Activated CD4-positive, alpha-beta T cell treated with anti-CD3 and anti-CD28 coated beads, Interleukin-2, amount 50 U/mL, for 24 hours (primary cell): Measurements from ENCODE around the gene CLEC2L.

Experiments used
- DNase-seq, 2 donors: peaks; one replicate each; pipeline ENCODE4 v3.0.0-alpha.2; 2020; ENCODE audit warnings: low read depth in 1 of 2, low spot score in 1 of 2

Gene CLEC2L

GRCh38 chr7:139523199-139523941 lies at the start of gene CLEC2L:
Gene CLEC2L, plus strand, starts transcription at chr7:139523685. Its CDS starts 243 bp downstream, at chr7:139523928.
- no peak for DNase-seq

GRCh38 chr7:139476139-139476538 lies 47.3 kb upstream of the CLEC2L start:
- no peak for DNase-seq

GRCh38 chr7:139476891-139477290 lies 46.6 kb upstream of the CLEC2L start:
- no peak for DNase-seq

- no peak for DNase-seq
Measured at GRCh38 chr7:139479620-139480019, 43.9 kb upstream of the CLEC2L start.

DNA sequence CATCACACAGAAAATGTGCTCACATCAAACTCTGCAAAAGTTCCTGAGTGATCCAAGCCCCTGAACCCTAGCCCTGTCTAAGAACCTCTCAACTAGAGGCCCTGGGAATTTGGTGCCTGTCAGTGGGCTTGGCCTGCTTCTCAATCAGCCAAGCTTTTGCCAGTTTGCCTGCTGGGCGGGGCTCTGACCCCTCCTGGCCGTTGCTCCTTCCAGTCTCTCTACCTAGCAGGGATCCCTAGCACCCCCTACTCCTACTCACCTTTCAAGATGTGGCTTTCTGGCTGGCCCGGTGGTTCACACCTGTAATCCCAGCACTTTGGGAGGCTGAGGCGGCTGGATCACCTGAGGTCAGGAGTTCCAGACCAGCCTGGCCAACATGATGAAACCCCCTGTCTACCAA lies 42.1 kb upstream of the CLEC2L start:
- no peak for DNase-seq

DNA sequence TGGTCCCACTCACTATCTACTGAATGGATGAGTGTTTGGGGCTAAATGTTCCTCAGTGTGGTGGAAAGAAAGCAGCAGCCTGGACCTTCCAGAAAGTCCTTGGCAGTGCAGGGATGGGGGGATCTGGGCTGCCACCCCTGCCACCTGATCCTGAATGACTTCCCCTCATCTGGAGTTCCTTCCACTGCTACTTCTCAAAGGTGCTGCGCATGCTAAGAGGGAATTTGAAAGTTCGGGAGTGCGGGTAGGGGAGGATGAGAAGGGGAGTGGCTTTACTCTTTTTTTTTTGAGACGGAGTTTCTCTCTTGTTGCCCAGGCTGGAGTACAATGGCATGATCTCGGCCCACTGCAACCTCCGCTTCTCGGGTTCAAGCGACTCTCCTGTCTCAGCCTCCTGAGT lies 41.4 kb upstream of the CLEC2L start:
- no peak for DNase-seq

DNA sequence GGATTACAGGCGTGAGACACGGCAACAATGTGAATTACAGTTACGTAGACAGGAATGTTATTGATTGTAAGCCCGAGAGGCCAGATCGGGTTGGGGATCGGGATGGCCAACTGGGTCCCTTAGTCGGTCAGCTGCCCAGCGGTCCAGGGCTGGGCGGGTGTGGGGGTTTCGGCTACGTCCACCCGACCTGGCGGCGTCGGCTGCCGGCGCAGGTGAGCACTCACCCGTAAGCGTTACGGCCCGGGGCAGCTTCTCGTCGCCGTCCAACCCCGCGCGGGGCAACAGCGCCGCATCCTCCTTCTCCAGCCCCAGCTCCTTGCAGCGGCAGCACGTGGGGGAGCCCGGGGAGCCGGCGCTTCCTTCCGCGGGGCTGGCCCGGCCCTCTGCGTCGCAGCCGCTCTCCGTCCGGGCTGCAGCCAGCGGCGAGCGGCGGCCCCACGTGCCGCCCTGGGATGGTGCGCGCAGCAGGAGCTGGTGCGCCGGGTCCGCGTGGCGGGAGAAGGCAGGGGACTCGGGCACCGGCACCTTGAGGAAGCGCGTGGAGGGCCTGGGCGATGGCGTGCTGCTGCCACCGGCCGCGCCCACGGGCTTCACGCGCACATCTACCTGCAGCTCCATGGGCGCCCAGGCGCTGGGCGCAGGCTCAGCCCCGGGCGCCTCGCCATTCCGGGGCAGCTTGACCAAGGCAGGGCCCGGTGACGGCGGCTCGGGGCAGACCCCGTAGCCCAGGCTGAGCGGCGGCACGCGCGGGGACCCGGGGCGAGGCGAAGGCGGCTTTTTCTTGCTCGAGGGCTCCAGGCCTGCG lies 40.6 kb upstream of the CLEC2L start:
- DNase-seq = no peak

- DNase-seq = no peak
Measured at GRCh38 chr7:139487366-139488080, 36.0 kb upstream of the CLEC2L start.

GRCh38 chr7:139488810-139489209 lies 34.7 kb upstream of the CLEC2L start:
- no peak for DNase-seq

DNA sequence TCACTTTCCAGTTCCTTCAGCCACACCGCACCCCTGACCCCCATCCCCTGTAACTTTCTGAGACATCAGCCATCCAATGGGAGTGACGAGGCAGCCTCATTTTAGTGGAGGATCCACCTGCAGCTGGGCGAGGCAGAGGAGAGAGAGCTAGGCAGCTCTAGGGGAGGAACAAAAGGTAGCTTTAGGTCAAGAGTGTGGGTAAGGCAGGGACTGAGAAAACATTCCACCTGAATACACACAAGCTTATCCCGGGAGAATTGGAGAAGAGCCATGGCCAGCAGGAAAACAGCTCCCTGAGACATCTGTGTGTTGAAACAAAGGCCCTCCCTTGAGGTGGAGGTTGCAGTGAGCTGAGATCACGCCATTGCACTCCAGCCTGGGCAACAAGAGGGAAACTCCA lies 33.4 kb upstream of the CLEC2L start:
- no peak for DNase-seq

DNA sequence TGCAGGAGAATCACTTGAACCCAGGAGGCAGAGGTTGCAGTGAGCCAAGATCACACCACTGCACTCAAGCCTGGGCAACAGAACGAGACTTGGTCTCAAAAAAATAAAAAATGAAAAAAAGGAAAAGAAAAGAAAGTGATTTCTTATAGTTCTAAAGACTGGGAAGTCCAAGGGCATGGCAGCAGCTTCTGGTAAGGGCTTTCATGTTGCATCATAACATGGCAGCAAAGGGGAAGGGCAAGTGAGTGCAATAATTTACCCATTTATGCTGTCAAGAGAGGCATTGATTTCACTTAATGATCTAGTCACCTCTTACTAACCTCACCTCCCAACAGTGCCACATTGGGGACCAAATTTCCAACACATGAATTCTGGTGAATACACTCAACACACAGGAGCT lies 31.2 kb upstream of the CLEC2L start:
- DNase-seq = no peak

- DNase-seq = no peak
Measured at GRCh38 chr7:139494835-139495579, 28.5 kb upstream of the CLEC2L start.

DNA sequence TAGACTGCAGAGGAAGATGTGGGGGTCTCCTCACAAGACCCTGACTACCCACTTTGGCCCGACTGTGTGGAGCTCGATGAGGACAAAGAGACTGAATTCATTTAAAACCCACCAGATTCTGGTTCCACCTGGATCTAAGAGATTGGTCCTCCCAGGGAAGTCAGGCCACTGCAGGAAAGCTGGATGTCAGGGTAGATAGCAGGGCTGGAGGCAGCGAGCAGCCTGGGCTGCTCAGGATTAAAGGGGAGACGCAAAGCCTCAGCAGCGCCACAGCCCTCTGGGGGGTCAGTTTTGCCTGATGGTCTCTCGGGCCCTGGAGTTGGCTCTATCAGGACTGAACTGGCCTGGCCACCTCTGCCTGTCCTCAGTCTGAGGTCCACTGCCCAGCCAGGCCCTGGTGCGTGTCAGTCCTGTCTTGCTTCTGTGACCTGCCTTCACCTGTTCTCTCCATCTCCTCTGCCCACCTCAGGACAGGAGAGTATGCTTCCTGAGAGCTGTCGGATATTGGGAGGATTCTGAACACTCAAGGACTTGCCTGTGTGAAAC lies 27.8 kb upstream of the CLEC2L start:
- no peak for DNase-seq

DNA sequence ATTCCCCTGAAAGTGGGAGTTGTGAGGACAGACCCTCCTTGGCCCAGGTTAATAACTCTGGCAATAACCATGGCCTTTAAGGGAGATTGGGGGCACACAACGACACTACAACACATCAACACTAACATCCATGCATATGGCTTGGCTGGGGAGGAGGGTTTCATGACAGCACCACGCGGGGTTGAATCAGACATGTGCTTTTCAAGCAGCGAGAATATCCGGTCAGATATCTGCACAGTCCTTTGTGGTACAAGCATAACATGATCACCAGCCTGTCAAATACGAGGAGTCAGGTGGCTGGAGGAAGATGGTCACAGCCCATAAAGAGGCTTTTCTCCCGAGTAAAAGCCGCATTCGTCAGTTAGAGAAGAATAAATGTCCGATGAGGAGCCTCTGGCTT lies 27.0 kb upstream of the CLEC2L start:
- DNase-seq = no peak

GRCh38 chr7:139500770-139501138 lies 22.7 kb upstream of the CLEC2L start:
- DNase-seq = no peak

DNA sequence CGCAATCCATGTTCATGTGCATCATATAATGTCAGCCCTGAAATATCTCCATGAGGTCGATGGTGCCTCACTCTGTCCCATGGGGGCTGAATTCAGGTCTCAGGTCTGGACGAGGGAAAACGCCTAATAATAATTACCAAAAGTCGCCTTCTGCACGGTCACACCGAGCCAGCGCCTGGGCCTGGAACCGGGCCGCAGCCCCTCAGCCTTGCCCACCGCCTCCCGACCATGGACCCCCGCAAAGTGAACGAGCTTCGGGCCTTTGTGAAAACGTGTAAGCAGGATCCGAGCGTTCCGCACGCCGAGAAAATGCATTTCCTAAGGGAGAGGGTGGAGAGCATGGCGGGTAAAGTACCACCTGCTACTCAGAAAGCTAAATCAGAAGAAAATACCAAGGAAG lies 21.3 kb upstream of the CLEC2L start:
- no peak for DNase-seq

- DNase-seq = no peak
Measured at GRCh38 chr7:139505563-139505962, 17.9 kb upstream of the CLEC2L start.

GRCh38 chr7:139509535-139509934 lies 13.9 kb upstream of the CLEC2L start:
- no peak for DNase-seq

GRCh38 chr7:139511315-139511714 lies 12.2 kb upstream of the CLEC2L start:
- no peak for DNase-seq

DNA sequence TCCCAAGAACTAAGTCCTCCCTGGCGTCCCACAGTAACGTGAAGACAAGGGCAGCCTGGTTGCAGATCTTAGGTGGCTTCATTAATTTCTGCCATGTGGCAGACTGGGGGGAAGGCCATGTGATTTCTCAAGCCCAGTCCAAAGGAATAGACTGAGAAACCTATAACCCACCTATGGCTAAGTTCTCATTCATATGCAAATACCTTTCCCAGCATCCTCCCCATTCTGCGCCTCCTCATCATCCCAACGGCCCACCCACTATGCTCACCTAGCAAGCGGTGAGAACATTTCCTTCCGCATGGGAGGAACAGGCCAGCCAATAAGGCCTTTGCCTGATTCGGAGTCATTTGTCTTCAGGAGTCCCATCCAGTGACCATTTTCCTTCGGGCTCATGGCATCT lies 8.2 kb upstream of the CLEC2L start:
- no peak for DNase-seq

GRCh38 chr7:139521439-139521838 lies 2.0 kb upstream of the CLEC2L start:
- DNase-seq = no peak
